Myocyte (in vitro differentiated cells): ENCODE results near the gene KSR2. TPM values are rescaled to one million over a fixed set of nuclear protein-coding genes. Genes with fewer than 3 reads are reported as not detected.
"Not testable (repeated sequence)": the region's sequence is repeated elsewhere in the genome, so short reads cannot be mapped to it uniquely, and the experiment has no call there.

Experiments used
- DNase-seq: peaks from one replicate; pipeline ENCODE4 v3.0.0-alpha.2; 2012; ENCODE audit warnings: low read depth
- total RNA-seq: library from RNA; depleted of rRNA; stranded (reverse); fragments of >200 nt; gene quantifications from 2 replicates; pipeline ENCODE4 v1.2.3, GENCODE V29; 2014

The KSR2 gene
- total RNA-seq, 1 donor from 2014 or later: not detected

DNA sequence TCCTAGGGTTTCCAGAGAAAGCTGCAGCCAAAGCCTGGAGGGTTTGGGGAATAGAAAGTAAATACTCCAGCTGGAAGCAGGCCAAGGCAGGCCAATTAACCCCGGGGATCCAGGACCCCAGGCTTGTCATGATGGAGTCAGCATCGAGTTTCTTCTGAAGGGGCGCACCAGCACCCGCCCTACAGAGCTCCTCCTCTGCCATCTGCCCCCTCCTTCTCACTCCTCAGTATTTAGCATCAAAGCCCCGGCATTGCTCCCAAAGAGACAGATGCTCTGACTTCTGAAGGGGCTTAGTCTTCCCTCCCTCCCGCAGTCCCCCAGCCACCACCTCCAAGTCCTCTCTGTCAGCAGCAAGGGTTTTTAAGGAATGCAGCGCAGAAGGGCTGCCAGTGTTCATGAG lies 322.3 kb downstream of the KSR2 start:
- no peak for DNase-seq

DNA sequence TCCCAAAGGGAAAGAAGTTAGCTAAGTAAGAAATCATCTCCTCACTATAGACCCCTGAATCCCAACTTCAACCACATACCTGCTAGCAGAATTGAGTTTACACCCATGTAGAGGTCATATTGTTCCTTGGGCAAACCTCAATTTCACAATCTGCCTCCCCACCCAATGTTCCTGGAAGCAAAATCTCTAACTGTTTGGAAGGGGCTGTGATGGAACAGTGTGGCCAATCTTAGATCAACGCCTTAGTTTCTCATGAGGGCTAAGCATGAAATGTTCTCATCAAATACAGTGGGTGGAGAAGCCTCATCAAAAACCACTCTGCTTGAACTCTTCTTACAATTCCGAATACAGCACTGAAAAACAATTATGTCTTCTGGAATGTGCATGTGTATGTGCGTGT lies 323.3 kb downstream of the KSR2 start:
- no peak for DNase-seq

DNA sequence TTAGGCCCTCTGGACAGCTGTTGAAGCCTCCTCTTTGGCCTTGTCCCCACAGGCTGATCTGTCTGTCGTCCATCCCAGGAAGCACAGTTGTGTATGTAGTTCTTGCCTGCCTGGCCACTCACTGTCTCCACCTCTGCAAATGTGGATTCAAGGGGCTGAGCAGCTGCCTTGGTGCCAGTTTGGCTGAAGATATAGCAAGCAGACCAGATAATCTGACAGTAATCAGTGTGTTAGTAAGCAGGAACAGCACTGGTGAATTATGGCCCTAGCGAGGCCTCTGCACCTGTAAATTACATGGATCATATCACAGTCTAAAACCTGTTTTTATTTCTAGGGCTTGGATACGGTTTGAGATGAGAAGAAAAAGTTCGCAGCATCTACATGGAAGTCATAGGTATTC lies 324.8 kb downstream of the KSR2 start:
- no peak for DNase-seq

DNA sequence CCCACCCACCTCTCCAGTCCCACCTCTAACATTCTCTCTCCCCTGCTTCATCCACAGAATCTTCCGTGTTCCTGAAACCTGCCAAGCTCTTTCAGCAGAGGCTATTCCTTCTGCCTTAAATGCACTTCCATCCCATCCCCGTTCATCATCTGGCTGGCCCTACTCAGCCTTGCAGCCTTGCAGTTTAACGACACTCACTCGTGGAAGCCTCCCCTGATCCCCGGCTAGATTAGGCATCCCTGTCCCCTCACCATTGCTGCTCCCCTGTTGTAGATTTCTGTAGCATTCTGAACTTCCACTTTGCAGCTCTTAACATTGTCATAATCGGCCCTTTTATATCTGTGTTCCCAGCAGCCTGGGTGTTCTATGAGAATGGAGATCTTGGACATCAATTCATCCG lies 326.9 kb downstream of the KSR2 start:
- no peak for DNase-seq

DNA sequence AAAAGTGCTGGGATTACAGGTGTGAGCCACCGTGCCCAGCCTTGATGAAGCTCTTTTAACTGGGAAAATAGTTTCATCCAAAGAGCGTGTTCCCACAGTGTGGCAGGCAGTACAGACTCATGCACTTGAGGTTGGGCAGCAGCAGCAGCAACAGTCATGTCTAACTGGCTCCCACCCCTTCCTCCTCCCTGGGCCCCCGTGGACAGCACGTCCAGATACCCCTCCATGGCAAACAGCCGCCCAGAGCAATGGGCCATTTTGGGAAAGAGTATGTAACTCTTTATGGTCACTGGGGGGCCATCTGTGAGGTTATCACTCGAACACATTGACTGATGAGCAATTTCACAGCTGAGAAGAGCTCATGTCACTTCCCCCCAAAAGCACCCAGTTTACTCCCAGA lies 328.3 kb downstream of the KSR2 start:
- DNase-seq: no peak

DNA sequence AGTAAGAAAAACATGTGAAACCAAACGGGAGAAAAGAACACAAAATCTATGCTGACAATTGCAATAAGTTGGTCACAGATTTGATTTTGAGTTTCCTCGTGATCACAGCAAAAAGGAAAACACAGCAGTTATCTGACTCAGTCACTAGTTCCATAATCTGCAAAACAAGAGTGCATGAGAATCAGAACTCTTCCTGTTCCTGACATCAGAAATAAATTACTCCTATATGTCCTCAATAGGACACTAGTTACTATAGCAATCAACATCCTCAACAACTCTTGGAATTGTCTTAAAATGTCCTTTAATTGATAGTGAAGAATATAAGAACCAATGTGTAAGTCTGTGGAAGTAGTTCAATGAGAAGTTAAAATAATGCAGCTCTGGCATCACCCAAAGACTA lies 339.3 kb downstream of the KSR2 start:
- no peak for DNase-seq

DNA sequence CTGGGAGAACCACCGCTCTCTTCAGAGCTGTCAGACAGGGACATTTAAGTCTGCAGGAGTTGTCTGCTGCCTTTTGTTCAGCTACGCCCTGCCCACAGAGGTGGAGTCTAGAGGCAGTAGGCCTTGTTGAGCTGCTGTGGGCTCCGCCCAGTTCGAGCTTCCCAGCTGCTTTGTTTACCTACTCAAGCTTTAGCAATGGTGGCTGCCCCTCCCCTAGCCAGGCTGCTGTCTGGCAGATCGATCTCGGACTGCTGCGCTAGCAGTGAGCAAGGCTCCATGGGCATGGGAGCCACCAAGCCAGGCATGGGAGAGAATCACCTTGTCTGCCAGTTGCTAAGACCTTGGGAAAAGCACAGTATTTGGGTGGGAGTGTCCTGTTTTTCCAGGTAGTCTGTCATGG lies 340.1 kb downstream of the KSR2 start:
- DNase-seq: not testable (repeated sequence)

DNA sequence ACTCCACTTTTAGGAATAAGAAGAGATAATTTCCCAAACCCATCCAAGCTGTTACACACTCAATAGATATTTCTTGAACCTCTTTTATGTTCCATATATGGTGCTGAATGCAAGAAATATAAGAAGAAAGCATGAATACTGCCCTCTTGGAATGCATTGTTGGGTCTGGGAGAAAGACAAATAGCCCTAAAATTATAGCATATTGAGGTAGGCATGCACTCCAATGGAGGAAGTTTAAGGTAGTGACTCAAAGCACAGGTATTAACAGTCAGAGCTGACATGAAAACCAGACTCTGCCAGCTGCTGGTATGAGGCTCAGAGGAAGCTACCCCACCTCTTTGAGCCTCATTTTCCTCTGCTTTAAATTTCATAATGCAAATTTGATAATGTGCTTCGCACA lies 346.0 kb downstream of the KSR2 start:
- no peak for DNase-seq

DNA sequence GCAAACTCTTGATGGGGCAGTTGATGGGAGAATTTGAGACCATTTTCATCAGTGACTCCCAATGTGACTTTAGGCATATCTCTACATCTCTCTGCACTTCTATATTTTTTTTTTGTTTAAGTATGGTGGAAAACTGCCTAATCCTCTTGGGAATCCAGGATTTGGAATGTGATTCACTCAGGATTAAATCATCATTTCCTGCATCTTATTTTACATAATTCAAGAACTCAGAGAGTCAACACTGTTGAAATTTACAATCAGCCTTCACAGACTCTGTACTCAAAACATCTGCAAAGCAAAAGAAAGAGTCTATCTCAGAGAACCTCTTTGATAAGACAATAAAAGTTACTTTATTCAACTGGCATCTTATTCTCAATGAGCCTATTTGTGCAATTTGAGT lies 346.7 kb downstream of the KSR2 start:
- no peak for DNase-seq

DNA sequence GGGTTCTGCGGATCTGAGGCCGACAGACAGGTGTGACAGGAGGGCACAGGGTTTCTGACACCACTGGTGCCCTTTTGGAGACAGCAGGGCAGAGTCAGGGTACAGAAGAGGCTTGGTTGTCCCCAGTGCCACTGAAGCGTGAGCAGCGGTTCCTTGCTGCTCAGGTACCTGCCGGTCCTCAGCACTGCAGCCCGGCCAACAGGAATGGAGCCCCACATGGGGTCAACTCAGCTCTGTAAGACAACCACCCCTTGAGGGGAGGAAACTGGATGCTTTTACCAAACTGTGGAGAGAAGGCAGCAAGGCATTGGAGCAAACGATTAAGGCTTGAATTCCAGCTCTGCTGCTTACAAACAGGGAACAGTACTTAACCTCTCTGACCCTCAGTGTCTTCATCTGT lies 361.0 kb downstream of the KSR2 start:
- no peak for DNase-seq

DNA sequence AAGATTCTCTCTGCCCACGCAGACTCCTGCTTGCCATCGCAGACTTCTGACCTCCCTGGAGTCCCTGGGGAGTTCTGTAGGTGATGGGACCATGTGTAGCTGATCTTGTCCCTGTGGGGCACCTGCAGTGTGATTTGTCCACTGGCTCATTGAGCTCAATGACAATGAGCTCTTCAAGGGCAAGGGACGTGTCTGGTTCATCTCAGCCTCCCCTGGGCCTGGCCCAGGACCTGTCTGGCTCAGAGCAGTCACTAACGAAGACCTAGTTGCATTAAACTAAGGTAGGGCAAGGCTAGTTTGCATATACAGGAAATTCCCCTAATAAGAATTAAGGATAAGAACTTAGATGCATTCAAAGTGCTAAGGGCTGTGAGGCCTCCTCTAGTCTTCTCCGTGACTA lies 361.8 kb downstream of the KSR2 start:
- DNase-seq: no peak

DNA sequence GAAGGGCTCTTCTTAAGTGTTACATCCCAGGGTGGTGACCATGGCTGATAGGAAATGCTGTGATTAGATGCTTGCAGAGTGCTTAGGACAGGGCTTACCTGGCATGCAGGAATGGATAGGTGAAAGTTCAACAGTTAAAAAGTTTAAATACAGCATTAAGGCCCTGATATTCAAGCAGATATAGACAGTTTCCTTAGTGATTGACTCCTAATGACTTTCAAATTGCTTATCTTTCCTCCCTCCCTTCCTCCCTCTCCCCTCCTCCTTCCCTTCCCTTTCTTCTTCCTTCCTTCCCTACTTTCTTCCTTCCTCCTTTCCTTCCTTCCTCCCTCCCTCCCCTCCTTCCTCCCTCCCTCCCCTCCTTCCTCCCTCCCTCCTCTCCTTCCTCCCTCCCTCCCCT lies 362.8 kb downstream of the KSR2 start:
- DNase-seq: no peak

DNA sequence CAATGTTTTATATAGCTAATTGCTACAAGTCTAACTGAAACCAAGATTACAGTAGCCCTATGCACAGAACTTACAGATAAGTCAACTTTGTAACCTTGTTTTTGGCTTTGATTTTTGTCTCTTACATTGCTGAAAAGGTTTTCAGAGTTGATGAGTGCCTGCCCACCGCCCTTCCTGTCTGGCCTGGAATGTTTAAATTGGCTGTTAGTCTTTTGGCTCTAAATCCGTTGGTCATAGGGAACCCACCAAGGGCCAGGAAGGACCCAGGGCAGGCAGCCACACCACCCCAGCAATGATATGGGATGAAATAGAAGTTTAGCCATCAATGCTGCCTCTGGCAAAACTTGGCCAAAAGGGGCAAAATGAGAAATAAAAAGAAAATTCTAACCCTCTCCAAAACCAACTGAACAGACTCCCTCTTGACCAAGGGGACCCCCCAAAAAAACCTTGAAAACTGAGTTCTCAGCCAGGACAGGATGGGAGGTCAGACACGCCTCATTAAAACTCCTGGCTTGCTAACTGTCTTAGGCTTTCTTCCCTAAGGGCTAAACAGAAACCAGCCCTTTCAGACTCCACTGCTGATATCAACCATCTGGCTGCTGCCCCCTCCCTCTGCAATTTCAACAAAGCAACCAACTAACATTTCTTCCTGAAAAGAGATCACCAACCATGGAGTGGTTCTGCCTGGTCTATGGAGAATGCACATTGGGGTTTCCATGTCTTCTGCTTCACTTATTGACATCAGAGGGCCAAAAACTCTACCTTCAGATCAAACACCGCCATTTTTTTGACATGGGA lies 365.3 kb downstream of the KSR2 start:
- no peak for DNase-seq

DNA sequence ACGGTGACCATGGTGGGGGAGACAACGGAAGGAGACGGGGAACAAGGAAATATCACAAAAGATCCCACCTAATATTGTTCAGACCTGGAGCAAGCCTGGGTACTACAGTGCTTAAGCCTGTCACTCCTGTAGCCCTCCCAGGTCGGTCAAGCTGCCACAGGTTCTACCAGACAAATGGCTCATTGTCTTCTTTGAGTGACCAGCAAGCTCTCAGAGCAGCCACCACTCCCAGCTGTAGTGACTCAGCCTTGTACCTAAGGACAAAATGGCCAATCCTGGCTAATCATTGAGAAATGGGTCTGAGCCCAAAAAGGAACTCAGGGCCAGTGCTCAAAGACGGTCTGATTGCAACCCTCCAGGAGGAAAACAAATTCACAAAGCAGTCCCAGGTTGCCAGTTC lies 368.9 kb downstream of the KSR2 start:
- DNase-seq: no peak

DNA sequence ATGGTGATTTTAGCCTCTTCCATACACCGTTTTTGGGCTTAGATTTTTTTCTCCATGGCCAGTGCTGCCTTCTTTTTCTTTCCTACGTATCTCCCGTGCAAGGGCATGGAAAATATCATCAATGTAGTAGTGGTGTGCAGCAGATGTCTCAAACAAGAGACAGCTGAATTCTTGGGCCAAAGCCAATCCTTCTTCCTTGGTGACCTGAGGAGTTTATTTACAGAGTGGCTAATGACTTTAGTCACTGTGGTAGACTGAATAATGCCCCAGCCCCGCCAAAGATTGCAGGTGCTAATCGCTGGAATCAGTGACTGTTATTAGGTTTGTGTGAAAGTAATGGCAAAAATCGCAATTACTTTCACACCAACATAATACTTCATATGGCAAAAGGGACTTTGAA lies 371.8 kb downstream of the KSR2 start:
- peak; percentile 22 for DNase-seq

DNA sequence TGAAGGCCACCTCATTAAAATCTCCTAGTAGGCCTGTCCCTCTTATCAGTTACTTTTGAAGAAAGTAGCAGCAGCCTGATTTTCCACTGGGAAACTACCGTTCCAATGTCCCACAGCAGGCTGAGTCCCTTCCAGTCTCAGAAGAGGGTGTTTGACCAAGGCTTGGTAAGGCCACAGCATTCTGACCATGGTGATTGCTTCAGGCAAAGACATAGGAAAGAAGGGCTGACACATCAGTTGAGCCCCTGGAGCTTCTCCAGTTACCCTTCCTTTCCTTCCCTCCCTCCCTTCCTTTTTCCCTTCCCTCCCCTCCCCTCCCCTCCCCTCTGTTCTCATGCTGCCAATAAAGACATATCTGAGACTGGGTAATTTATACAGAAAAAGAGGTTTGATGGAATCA lies 373.0 kb downstream of the KSR2 start:
- no peak for DNase-seq

DNA sequence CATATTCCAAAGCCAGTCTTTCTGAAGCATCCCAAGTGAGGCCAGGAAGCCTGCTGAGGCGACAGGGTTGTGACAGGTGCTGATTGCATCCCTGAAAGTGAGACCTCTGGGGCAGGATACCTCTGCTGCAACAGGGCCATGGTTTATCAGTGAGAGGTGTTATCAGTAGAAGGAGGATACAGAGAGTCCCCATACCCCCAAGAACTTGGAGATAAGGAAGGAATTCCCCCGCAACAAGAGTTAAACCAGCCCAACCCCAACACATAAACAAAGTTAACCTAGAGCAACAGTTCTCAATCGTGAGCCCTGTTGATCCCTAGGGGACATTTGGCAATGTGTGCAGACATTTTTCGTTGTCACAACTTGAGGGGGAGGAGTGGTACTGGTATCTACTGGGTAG lies 374.3 kb downstream of the KSR2 start:
- DNase-seq: no peak

DNA sequence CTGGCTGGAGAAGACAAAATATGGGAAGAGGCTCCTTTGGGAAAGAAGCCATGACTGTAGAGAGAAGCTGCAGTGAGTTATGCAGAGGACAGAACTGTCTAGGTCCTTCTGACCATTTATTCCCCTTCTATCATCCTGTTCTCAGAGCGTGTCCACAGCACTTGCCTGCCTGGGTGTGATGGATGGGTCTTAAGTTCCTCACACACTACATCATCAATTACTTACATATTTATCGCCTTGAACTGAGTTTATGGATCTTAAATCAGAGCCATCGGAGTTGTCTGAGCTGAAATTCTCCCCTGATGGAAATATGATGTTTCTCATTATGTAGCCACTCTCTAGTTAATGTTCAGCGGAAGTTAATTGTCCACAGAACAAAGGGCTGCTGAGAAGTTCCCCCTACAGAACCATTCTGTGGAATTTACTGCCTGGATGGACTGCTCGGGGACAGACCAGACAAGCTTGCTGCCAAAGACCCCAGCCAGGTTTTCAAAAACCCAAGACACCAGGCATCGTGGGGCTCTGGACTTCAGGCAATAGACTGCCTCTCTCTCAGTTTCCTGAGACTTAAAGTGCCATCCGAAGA lies 374.9 kb downstream of the KSR2 start:
- DNase-seq: no peak

DNA sequence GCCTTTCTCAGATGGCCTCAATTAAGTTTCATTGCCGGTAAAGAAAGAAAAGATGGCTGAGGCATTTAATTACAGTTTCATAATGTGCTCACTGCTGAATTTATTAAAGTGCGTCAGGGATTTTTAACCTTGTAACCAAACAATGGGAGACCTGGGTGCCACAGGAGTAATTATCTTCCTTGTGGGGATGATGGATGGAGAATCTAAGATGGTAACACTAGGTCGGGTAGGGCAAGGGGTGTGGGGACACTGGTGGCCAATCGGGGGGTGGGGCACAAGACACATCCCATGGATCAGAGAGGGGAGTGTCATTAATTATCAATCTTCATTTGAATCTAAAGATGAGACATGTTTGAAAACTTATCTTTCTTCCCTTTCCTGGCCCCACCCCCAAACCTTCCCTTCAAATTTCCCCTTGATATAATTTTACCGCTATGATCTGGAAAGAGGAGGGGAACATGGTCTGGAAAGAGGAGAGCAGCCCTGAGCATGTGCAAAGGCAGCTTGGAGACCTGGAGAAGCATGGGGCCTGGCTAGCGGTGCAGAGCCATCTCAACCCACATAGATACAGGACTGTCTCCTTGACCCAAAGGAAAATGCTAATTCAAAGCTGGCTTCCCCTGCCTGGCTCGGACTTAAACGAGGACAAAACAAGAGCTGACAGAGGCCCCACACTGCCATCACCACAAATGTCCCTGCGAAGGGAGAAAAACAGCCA lies 376.0 kb downstream of the KSR2 start:
- DNase-seq: no peak

DNA sequence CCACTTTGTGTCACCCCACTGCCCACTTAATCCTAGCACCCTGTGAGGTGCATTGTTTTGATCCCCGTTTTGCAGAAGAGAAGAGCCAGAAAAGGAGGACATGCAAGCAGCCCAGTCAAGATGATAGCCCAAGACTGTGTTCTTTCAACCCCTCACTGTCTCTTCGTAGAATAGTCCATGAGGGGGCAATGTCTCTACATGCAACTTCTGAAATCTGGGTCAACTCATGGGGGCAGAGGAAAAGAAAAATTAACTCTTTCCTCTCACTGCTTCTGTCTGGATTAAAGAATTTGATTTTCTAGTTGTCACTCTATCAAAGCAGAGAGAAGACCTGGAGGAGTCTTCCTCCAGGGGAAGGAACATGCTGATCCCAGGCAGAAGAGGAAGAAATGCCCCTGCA lies 377.8 kb downstream of the KSR2 start:
- no peak for DNase-seq

DNA sequence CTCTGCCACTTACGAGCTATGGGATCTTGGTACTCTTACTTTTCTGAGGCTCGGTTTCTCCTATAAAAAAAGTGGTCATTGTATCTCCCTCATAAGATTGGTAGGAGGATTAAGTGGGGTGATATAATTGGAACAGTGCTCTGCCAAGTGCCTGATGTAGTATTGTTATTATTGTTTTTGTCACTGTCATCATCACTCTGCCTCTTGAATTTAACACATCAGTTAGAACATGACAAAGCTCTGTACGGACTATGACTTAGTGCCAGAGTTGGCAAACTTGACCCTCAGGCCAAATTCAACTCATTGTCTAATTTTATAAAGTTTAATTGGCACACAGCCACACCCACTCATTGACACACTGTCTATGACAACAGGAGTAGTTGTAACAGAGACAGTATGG lies 378.4 kb downstream of the KSR2 start:
- DNase-seq: no peak

DNA sequence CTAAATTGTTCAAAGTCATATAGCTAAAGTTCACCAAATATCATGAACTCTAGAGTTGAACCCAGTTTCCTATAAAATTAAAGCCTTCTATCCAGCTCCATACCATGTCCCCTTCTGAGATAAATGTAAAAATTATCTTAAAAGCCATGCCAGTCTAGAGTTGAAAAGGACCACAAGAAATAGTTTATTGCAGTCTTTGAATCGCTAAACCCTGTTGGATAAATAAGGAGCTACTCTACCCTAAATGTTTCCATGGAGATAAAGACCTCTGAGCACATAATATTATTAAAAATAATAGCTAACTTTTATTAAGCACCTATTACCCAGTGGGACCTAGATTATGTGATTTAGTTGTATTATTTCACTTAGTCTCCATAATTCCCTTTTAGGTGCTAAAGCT lies 379.8 kb downstream of the KSR2 start:
- no peak for DNase-seq
